EH (cell line): ENCODE measurements around the gene ZFYVE26.
"Not testable (repeated sequence)": the region's sequence is repeated elsewhere in the genome, so short reads cannot be mapped to it uniquely, and the experiment has no call there.

Experiments used
- DNase-seq: peaks from one replicate; pipeline ENCODE4 v3.0.0-alpha.2; 2015; ENCODE audit warnings: low read depth

ZFYVE26 gene

GRCh38 chr14:67705211-67705610, 111.2 kb downstream of the ZFYVE26 start:
- no peak for DNase-seq

DNA sequence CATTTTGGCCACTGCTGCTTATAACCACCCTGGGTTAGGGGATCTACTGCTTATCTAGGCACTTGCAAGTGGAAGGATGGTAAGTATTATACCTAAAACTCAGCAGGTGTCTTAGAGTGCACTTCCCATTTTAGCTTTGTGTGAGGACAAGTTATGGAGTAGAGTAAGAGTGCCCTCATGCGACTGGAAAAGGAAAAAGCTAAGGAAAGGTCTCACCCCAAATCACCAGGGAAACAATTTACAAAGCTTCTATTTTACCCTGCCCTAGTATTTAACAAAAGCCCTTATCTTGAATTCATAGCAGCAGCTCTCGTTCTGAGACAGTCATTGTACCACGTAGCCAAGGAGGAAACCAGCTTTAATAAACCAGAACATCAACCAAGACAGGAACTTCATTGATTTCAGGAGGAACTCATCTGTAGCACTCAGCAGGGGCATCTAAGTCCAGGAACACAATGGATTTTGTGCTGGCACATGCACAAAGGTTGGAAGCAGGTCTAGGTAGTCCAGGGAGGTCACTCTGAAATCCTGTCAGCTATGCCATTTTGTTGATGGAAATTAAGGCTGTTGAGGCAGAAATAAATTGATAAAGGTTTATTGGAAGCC, 111.8 kb downstream of the ZFYVE26 start:
- DNase-seq, result peak; percentile 60

DNA sequence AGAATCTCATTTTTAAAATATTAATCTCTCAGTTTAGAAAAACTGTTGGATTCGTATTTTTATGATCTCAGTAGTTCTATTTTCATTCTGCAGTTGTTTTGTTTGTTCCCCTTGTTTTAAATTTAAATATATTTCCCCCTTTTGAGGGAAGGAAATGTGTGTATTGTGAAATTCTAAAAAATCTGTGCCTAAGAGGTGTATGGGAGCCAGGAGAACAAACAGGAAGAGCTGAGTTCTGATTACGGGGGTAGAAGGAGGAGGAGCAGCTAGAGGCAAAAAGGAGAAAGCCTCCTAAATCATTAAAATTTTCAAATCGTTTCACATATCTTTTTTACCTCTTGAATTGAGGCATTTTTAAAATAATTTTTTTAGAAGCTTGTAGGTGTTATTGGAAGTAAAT, 112.4 kb downstream of the ZFYVE26 start:
- DNase-seq, result no peak

GRCh38 chr14:67701492-67701891, 114.9 kb downstream of the ZFYVE26 start, which contains the start of gene RDH12:
Gene RDH12 (plus strand): TSS chr14:67701886. CDS start chr14:67722643, 20,757 bp downstream.
- DNase-seq, result not testable (repeated sequence)

GRCh38 chr14:67698179-67698578, 118.2 kb downstream of the ZFYVE26 start:
- DNase-seq, result no peak

DNA sequence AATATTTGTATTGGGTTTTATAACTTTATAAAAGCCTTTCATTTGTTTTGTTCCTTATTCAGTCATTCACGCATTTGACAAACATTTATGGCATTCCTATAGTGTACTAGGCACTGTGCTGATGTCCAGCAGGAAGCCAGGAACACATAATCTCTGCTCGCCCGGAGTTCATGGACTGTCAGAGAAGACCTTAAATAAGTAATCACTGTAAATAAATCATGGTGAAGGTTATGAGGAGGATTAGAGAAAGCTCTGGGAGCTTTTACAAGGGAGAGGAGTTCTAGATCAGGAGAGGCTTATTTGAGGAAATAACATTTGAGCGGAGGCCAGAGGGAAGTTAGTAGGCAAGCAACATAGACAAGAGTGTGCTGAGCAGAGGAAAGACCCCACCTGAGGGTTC, 119.4 kb downstream of the ZFYVE26 start:
- no peak for DNase-seq
